ENCODE measurements around the gene SRP19.
A peak's percentile ranks its signal among the peaks of the same experiment; 100 is the strongest.

The SRP19 gene

DNA sequence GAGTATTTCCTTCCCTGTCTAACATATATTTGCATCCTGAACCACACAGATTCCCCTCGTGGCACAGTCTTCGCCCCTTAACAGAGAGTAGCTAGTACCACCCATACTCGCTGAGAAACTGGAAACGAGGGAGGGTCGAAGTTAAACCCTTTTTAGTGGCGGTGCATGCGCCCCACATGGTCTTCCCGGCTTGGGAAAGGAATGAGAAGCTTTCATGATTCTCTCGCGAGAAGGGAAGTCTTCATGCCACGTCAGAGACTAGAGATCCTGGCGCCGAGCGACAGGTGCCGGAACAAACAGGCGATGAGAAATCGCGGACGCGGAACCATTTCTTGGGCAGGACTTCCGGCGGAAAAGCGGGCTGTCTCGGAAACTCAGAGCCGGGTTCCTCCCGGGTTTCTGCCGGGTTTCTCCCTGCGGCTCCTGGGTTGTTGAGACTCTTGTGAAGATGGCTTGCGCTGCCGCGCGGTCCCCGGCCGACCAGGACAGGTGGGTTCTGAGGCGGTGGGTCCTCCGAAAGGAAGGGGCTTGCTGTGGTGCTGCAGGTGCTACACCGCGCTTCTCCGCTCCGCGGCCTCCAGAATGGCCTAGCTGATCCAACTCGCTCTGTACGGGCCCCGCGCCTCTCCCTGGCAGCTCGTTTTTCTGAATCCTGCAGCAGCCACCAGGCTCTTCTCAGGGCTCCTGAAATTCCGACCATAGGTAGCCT, at the start of gene SRP19:
TSS of gene SRP19 (plus strand) at position 359 of the 709 bp plus-strand sequence. CDS start at position 449, 90 bp downstream.
- peak; percentile 81 to 88 for DNase-seq

DNA sequence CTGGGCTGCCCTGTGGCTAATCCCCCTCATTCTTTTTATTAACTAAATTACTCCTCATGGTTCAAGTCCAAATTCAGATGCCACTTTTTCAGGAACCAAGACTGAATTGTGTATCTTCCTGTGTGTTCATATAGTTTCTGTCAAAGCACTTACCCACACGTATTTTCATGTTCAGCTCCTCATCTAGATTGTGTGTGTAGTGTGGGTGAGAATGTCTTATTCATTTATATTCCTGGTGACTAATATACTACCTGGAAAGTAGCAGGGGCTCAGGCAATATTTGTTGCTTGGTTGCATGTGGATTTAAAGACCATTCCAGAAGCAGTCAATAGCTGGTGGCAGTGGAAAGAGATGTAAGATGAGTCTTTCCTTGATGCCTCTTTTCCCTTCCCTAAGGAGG, 48.5 kb upstream of the SRP19 start:
- no peak for DNase-seq

DNA sequence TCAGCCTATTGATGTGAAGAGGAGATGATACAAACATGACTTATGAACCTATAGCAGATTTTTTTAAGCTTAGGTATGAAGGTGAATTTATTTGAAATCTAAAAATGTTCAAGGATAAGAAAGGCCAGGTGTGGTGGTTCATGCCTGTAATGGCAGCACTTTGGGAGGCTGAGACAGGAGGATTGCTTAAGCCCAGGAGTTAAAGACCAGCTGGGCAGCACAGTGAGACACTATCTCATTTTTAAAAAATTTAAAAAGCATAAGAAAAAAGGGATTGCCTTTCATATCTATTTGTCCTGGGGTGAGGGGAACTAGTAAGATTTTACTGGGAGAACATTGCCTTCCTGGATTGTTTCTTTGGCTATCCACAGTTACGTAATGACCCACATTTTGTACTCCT, 40.8 kb upstream of the SRP19 start:
- DNase-seq, result no peak

DNA sequence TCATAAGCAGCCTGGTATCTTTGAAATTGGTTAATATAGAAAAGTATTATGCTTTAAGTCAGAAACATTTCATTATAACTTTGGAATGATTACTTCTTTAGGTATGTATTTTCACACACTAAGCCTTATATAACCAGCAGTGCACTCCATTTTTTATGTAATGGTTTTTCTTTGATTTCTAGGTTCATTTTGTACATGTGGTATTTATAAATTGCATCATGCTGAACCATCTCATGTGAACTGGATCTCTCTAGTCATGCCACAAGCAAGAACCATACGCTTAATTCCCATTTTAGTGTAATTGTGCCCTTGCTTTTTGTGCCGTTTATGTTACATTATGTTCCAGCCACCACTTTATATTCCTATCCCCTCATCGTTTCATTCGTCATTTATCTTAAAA, 38.6 kb upstream of the SRP19 start:
- no peak for DNase-seq

- no peak for DNase-seq
Measured at GRCh38 chr5:112823181-112823580, 37.9 kb upstream of the SRP19 start.

- no peak for DNase-seq
Measured at GRCh38 chr5:112823656-112824055, 37.4 kb upstream of the SRP19 start.

DNA sequence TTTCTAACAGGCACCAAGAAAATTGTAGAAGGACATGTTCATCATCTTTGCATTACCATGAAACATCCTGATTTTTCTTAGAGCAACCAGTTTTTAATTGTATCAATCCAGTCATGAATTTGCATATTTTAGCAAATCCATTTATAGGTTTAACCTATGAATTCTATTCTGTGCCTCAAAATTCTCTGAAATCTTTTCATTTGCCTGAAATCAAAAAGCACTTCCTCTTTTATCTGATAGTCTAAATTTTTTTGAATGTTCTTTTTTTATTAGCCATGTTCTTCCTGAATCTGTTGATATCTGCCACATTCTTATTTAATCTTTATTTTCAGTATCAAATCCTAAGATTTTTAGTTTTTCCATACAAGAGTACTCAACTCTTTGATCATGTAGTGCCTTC, 36.9 kb upstream of the SRP19 start:
- DNase-seq, result no peak

- no peak for DNase-seq
Measured at GRCh38 chr5:112830378-112830777, 30.7 kb upstream of the SRP19 start.

- DNase-seq, result no peak
Measured at GRCh38 chr5:112833971-112834370, 27.1 kb upstream of the SRP19 start.

GRCh38 chr5:112844489-112844888, 16.6 kb upstream of the SRP19 start:
- no peak for DNase-seq

DNA sequence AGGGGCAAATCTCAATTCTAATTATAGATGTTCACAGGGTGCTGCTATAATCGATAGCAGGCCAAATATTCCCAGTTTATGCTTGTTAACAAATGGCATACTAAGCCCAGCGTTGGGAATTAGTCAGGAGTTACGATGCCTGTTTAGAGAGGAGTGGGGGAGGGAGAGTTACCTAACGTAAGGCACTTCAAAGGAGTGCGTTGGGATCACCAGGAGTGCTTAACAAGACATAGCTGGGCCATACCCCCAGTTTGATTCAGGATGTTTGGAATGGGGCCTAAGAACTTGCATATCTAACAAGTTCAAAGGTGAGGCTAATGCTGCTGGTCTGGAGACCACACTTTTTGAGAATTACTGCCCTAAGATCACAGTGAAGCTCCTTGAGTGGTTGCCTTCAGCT, 14.5 kb upstream of the SRP19 start:
- no peak for DNase-seq

DNA sequence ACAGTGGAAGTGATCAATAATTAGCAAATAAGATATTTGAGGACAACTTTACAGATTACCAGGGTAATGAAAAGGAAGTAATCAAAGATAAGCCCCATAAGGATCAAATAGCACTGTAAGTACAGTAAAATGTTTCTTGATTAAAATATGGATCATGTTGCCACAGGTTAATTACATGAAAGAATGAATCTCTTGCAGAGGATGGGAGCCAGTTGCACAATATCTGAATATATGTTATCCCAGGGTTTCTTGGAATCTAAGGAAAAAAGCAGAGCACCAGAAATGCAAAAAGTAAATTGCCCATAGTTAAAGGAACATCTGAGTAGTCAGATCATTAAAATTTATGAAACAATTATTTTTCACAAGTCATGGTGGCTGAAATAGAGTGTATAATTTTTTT, 13.8 kb upstream of the SRP19 start:
- DNase-seq, result no peak

- DNase-seq, result no peak
Measured at GRCh38 chr5:112848116-112848811, 12.8 kb upstream of the SRP19 start.

DNA sequence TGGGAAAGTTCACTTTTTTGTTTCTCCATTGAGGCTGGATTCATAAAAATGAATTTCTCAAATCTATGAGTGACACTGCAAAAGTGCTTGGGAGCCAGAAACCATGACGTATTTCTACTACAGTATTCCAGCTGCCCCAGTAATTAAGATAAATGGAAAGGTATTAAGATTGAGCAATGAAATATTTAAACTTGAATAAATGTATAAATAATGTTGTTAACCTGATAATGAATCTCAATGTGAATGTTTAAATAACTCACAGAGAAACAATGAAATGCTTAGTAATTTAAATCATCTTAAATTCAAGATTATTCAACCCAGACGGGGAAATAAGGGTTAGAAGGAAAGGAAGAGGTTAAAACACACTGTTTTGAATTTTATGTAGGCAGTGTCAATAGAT, 11.2 kb upstream of the SRP19 start:
- no peak for DNase-seq

DNA sequence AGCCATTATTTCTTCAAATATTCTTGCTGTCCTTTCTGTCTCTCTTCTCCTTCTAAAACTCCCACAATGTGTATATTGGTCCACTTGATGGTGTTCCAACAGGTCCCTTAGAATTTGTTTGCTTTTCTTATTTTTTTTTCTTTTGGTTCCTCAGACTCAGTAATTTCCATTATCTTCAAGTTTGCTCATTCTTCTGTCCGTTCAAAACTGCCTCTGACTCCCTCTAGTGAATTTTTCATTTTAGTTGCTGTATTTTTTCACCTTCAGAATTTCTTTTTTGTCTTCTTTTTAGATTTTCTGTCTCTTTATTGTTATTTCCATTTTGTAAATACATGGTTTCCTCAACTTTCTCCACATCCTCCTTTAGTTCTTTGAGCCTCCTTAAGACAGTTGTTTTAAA, 6.4 kb upstream of the SRP19 start:
- no peak for DNase-seq

DNA sequence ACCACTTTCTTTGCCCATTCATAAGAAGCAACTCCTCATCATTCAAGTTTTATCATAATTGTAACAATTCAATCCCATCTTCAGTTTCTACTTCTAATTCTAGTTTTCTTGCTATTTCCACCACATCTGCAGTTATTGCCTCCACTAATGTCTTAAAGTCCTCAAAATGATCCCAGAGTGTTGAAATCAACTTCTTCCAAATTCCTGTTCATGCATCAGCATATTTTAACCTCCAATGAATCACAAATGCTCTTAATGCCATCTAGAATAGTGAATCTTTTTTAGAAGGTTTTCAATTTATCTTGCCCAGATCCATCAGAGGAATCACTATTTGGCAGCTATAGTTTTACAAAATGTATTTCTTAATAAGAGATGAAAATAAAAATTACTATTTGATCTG, 3.2 kb upstream of the SRP19 start:
- DNase-seq, result no peak

DNA sequence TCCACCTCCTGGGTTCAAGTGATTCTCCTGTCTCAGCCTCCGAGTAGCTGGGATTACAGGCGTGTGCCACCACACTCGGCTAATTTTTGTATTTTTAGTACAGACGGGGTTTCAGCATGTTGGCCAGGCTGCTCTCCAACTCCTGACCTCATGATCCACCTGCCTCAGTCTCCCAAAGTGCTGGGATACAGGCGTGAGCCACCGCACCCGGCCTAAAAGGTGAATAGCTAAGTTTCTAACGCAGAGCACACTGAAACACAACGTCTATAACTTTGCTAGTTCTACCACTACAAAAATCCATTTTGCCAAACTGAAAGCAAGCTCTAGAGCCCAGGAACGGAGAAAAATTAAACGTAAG, 537 bp upstream of the SRP19 start:
- peak in 1 of 2 experiments; percentile 6 for DNase-seq

DNA sequence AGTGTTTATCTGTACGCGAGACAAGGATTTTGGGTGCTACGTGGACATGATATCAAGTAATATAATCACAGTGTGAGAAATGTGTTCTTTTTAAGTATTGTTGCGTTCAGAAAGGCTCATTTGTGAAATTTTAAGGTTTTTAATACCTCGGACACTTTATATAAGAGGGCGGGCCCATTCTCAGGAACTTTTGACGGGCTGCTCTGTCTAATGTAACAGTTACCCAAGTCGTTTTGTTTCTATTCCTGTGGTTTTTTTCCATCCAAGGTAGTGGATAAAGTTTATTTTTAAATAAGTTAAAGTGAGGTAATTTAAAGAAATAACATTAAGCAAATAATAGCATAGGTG, 525 bp downstream of the SRP19 start:
- DNase-seq, result no peak

- DNase-seq, result no peak
Measured at GRCh38 chr5:112862085-112862484, 998 bp downstream of the SRP19 start.

DNA sequence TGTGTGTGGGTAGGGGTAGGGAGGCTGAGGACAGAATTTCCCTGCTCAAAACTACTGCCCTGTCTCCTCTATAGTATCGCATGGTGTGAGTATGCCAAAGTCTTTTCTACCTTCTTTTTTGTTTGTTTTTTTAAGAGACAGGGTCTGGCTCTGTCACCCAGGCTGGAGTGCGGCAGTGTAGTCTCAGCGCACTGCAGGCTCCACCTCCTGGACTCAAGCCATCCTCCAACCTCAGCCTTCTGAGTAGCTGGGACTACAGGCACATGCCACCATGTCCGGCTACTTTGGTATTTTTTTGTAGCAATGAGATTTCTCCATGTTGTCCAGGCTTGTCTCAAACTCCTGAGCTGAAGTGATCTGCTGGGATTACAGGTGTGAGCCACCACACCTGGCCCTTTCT, 2.5 kb downstream of the SRP19 start:
- no peak for DNase-seq

DNA sequence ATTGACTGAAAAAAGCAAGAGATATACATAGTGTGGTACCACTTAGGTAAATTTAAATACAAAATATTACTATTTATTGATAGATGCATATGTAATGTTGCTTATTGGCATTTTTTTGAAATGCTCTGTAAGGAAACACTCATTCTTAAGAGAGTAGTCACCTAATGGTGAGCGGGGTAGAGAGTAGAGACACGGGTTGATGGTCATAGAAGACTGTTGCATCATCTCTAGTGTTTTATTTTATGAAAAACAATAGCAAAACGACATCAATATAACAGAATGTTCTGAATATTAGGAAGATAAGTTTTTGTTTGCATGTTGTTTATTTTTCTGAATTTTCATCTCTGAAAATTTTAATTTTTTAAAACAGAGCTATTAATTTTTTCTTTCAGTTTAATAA, 4.0 kb downstream of the SRP19 start:
- no peak for DNase-seq

- no peak for DNase-seq
Measured at GRCh38 chr5:112866739-112867138, 5.7 kb downstream of the SRP19 start.

DNA sequence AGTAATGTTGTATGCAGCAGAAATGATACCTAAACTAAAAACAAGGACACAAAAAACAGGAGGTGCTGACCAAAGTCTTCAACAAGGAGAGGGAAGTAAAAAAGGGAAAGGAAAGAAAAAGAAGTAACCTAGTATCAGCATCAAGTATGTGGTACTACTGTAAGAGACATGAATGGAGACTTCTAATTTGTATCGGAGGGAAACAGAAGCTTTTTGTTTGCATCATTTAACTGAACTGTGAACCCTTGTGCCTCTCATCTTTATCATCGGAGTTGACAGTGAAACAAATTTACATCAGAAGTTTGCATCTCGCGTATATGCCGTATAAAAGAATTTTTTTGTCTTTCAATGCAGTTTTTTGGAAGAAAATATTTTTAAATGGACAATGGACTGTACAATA, 6.3 kb downstream of the SRP19 start:
- DNase-seq, result no peak

- DNase-seq, result no peak
Measured at GRCh38 chr5:112869948-112870347, 8.9 kb downstream of the SRP19 start.

DNA sequence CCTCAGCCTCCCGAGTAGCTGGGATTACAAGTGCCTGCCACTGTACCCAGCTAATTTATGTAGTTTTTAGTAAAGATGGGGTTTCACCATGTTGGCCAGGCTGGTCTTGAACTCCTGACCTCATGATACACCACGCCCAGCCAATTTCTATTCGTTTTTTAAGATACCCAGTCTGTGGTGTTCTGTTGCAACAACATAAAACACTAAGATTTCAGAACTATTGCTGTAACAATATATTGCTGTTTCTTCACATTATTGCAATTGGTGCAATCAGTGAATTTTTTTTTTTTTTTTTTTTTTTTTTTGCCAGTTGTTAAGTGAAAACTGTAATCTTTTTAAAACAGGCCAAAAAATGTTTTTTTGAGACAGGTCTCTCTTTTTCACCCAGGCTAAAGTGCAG, 9.9 kb downstream of the SRP19 start:
- DNase-seq, result no peak
